SW 1271 (cell line): Measurements from ENCODE around the gene PIM3.
A peak's percentile ranks its signal among the peaks of the same experiment; 100 is the strongest.
"Not testable (repeated sequence)": the region's sequence is repeated elsewhere in the genome, so short reads cannot be mapped to it uniquely, and the experiment has no call there.

ENCODE experiments used
- DNase-seq, 2 experiments: peaks; one replicate each; lab custom pipeline; 2025; lab: John Stamatoyannopoulos, UW

The PIM3 gene

DNA sequence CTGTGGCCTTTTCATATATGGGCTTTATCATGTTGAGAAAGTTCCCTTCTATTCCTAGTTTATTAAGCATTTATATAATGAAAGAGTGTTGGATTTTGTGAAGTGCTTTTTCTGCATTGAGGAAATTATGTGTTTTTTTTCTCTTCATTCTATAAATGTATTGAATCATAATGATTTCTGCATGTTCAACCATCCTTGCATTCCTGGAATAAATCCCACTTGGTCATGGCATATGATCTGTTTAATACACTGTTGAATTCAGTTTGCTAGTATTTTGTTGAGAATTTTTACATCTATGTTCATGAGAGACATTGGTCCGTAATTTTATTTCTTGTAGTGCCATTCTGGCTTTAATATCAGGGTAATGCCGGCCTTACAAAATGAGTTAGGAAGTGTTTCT, 25.8 kb downstream of the PIM3 start:
- DNase-seq, result no peak

GRCh38 chr22:49989826-49990225, 29.3 kb downstream of the PIM3 start:
- DNase-seq, result not testable (repeated sequence)

GRCh38 chr22:49991167-49991566, 30.6 kb downstream of the PIM3 start:
- DNase-seq, result no peak

DNA sequence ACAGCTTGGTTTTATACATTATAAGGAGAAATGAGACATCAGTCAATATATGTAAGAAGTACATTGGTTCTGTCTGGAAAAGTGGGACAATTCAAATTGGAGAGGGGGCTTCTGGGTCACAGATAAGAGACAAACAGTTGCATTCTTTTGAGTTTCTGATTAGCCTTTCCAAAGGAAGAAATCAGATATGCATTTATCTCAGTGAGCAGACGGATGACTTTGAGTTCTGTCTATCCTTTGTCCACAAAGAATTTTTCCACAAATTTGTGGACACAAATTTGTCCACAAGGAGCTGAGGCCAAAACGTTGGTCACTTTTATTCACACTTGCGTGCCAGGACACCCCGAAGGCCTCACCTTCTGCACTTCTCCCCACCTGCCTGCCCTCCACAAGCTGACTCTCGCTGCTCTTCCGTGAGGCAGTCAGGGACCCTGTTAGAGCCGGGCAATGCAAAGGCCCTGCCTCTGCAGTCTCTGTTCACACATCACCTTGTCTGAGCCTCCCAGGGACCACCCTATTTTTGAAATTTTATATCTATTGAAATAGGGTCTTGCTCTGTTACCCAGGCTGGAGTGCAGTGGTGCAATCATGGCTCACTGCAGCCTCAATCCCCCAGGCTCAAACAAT, 31.4 kb downstream of the PIM3 start:
- no peak for DNase-seq

- DNase-seq, result peak in 1 of 2 experiments; percentile 12
These were observed 32.5 kb downstream of the PIM3 start for GRCh38 chr22:49992921-49993648.

DNA sequence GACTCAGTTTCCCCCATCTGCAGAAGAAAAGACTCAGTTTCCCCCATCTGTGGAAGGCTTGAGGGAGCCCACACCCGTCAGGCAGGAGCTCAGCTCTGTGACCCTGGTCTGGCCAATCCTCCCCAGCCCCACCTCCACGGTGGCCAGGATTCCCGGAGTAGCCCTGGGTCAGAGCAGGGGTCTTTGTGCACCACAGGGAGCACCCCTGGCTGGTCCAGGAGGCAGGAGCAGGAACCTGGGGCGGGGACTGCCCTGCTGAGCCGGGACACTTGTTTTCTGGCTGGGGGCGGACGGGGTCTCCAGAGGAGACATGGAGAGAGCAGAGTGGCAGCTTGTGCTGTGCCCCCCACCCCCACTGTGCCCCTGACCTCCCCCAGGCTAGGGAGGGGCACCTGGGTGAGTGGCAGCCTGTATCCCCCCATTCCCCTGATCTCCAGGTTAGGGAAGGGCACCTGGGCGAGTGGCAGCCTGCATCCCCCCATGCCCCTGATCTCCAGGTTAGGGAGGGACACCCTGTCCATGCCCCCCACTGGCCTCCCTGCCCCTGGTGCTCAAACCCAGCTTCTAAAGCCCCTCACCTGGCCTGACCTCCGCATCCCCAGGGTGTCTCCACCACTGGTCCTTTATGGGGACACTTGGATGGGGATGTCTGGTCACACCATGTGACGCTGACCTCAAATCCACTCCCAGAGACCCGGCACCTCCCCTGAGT, 33.2 kb downstream of the PIM3 start:
- no peak for DNase-seq

- no peak for DNase-seq
These were observed 33.9 kb downstream of the PIM3 start for GRCh38 chr22:49994361-49995040.

GRCh38 chr22:49995041-49995360, 34.4 kb downstream of the PIM3 start:
- DNase-seq, result no peak

GRCh38 chr22:49995361-49996118, 35.0 kb downstream of the PIM3 start:
- DNase-seq, result no peak

DNA sequence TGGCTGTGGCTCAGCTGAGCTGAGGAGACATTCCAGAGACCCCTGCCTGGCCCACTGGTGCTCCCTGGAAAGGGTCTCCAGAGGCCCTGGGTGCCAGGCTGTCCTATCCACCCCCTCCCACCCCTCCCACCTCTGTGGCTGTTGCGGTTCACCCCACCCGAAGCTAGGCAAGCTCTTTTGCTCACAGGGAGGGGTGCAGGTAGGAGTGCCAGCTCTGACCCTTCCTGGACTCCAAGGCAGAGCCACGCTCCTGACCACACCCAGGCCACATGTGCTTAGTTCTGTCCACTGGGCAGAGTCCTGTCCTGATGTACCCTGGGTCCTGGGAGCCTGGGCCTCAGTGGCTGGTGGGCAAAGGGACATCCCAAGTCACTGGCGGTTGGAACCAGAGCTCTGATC, 35.5 kb downstream of the PIM3 start:
- no peak for DNase-seq

DNA sequence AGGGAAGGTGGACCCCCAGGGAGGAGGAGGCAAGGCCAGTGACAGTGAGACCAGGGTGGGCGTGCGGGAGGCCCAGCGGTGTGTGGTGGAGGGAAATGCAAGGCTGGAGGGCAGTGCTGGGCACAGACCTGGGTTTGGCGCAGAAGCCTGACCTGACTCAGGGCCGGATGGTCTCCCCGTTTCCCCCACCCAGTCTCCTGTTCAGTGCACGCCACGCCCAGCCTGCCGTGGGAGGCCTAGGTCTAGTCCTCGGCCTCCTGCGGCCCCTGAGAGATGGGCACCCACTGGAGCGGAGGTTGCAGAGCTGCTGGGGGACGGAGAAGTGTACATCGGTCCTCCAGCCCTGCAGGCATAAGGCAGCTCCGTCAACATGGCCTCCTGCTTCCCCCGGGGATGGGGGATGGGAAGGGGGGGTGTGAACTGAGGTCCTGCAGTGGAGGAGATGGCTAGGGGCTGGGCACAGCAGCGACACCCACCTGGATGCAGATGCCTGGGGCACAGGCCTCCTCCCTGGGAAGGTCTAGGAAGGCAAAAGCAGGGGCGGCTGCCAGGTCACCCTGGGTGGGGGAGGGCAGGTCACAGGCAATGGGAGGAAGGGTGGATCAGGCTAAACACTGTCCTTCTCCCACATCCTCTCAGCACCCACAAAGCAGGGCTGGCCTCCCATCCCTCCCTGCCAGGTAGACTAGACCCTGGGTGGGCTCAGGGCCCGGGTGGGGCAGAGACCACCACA, 36.1 kb downstream of the PIM3 start:
- DNase-seq, result no peak

DNA sequence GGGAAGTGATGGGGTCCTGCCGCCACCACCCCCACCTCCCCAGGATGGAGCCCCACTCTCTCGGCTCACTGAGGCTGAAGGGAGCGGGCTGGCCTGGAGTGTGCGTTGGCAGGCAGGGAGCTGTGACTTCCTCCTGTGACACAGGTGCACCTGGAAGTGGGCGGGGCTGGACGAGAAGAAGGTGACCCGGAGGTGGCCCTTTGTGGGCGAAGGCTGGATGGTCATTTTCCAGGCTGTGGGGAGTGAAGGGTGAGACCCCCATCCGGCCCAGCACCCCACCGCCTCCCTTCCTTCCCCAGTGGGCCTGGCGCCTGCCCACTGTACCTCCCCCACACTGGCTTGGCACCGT, 36.7 kb downstream of the PIM3 start:
- no peak for DNase-seq

- DNase-seq, result no peak
These were observed 37.6 kb downstream of the PIM3 start for GRCh38 chr22:49997932-49998717.

- no peak for DNase-seq
These were observed 38.1 kb downstream of the PIM3 start for GRCh38 chr22:49998718-49999062.

- no peak for DNase-seq
These were observed 38.7 kb downstream of the PIM3 start for GRCh38 chr22:49999063-49999945.

- DNase-seq, result no peak
These were observed 39.5 kb downstream of the PIM3 start for GRCh38 chr22:49999946-50000586.

- no peak for DNase-seq
These were observed 40.2 kb downstream of the PIM3 start for GRCh38 chr22:50000587-50001387.
